Suppressor macrophage (primary cell): ENCODE data around the gene DDX11.
"Not testable (repeated sequence)": the region's sequence is repeated elsewhere in the genome, so short reads cannot be mapped to it uniquely, and the experiment has no call there.

Experiments used
- DNase-seq, 4 experiments: peaks; one replicate each; pipeline ENCODE4 v3.0.0-alpha.2; 2020 to 2022

Gene DDX11

GRCh38 chr12:31100503-31101208 lies 27.0 kb downstream of the DDX11 start:
- DNase-seq = not testable (repeated sequence)

DNA sequence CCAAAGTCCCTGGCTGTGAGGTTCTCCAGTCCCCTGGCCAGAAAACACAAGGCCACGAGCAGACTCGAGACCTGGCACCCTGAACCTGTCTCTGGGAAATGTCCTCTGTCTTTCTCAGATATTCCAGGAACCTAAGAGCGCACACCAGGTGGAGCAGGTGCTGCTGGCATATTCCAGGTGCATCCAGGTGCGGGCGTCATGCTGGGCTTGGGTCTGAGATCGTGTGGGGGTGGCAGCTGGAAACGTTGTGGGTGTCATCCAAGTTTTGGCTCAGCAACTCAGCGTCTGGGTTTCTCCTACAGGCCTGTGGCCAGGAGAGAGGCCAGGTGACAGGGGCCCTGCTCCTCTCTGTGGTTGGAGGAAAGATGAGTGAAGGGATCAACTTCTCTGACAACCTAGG lies 28.5 kb downstream of the DDX11 start:
- DNase-seq = not testable (repeated sequence)

GRCh38 chr12:31102596-31102995 lies 28.9 kb downstream of the DDX11 start:
- not testable (repeated sequence) for DNase-seq

DNA sequence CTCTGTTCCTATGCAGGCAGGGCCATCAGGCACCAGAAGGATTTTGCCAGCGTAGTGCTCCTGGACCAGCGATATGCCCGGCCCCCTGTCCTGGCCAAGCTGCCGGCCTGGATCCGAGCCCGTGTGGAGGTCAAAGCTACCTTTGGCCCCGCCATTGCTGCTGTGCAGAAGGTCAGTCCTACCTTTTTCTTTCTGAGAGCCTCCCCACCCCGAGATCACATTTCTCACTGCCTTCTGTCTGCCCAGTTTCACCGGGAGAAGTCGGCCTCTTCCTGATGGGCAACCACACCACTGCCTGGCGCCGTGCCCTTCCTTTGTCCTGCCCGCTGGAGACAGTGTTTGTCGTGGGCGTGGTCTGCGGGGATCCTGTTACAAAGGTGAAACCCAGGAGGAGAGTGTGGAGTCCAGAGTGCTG lies 29.9 kb downstream of the DDX11 start:
- DNase-seq = not testable (repeated sequence)

- not testable (repeated sequence) for DNase-seq
These were observed 30.6 kb downstream of the DDX11 start for GRCh38 chr12:31104220-31104619.

DNA sequence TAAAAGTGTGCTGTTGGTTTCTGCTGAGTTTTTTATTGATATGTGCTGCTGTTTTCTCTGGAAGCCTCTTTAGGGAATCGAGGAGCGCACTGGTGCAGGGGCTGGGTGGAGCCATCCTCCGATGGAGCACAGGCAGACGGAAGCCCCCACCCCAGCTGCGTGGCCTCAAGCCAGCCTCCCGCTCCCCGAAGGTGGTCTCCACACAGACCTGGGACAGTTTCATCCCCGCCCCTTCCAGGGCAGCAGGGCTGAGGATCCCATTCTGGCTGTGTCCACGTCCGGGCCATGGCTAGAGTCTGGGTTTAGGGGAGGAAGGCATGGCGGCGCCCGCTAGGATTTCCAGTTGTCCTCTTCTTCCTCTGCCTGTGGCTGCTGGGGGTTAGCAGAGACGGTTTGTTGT lies 31.1 kb downstream of the DDX11 start:
- not testable (repeated sequence) for DNase-seq

DNA sequence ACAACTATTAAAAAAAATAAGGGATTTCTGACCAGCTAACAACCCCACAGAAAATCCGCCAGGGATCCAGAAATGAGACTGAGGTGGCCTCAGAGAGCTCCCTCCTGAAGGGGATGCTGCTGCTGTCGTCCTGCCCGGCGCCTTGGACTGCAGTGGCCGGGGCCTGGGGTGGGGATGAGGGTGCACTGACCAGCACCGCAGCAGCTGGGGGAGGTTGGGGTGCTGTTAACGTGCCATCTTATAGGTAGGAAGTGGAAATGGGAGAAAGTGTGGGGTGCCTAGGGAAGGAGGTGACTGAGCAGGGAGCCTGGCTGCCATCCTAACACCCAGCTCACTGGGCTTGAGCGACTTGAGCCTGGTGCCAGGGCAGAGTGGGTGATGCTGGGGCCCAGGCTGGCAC lies 32.0 kb downstream of the DDX11 start:
- no peak for DNase-seq

DNA sequence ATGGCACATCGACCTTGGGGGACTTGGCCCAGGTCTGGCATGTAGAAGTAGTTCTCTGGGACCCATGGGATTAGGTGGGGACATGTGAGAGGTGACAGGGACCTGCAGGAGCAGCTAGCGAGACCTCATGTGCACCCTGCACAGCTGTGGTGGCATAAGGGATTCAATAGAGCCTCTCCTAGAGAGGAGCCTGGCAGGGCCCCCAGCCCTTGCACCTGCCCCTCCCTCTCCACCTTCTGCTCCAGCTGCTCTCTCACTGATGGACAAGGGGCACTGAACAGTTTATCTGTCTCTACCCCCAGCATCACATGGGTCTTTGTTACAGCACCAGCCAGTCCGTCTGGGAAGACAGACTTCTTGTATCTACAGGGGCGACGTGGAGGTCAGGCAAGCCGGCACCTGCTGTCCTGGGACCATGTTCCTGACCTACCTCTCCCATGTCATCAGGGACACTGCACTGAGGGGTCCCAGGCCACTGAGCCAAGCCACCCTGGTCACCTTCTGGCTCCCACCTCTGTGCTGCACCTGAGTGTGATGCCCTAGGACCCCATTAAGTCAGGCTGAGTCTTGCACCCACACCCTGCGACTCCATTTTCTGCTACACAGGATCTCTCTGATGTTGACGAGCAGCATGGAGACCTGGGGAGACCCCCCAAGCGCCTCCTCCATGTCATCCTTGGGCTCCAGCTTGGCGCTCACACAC lies 32.6 kb downstream of the DDX11 start:
- no peak for DNase-seq

DNA sequence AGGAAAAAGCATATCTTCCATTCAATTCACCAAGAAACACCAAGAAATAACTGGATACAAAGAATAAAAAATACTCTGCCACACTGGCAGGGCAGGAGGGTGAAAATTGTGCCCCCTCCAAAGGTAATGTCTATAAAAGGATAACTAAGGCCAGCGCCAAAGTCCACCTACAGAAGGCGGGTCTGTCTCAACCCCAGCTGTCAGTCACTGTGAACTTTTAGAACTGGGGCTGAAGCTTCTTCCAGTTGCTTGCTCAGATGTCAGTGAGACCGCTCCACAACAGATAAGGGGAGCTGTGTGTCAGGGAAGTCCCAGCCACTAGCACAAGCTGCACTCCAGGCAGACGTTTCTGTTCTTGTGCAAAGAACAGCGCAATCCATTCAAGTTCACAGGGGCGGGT lies 36.1 kb downstream of the DDX11 start:
- DNase-seq = not testable (repeated sequence)

DNA sequence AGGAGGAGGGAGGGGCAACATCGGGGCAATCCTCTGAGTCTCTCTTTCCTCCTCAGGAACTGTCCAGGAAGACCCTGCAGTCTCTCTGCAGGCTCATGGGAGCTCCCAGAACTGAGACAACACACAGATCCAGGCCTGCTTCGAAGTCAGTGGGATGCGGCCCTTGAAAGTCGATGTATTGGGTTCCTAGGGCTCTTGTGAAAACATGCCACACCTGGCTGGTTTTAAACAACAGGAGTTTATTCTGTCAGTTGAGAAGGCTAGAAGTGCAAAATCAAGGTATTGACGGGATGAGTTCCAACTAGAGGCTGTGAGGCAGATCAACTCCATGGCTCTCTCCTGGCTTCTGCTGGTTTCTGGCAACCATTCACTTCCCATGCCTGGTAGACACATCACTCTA lies 36.6 kb downstream of the DDX11 start:
- DNase-seq = not testable (repeated sequence)

GRCh38 chr12:31115092-31115601 lies 41.5 kb downstream of the DDX11 start:
- DNase-seq = not testable (repeated sequence)

- DNase-seq = not testable (repeated sequence)
These were observed 43.2 kb downstream of the DDX11 start for GRCh38 chr12:31116846-31117202.

- DNase-seq = peak; percentile 28 to 75 (median 38)
These were observed 43.7 kb downstream of the DDX11 start for GRCh38 chr12:31117203-31118011.

DNA sequence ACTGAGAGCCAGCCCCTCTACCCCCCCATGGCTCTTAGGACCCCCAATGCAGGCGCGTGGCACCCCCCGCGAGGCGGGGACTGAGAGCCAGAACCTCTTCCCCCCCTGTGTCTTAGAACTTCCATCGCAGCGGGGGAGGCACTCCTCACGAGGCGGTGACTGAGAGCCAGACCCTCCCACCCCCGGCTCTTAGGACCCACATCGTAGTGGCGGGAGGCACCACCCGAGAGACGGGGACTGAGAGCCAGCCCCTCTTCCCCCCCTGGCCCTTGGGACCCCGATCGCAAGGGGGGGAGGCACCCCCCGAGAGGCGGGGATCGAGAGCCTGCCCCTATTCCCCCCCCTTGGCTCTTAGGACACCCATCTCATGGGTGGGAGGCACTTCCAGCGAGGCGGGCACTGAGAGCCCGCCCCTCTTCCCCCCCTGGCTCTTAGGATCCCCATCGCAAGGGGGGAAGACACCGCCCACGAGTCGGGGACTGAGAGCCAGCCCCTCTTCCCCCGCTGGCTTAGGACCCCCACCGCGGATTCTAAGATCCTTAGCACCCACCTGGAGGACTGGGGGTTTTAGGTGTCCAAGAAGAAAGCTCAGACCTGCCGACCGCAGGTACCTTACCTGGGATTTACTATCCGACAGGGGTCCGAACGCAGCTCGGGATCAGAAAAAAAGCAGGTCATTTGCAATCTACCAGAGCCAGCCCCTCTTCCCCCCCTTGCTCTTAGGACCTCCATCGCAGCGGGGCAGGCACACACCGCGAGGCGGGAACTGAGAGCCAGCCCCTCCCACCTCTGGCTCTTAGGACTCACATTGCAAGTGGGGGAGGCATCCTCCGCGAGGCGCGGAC lies 44.9 kb downstream of the DDX11 start:
- peak; percentile 7 to 31 (median 13) for DNase-seq

DNA sequence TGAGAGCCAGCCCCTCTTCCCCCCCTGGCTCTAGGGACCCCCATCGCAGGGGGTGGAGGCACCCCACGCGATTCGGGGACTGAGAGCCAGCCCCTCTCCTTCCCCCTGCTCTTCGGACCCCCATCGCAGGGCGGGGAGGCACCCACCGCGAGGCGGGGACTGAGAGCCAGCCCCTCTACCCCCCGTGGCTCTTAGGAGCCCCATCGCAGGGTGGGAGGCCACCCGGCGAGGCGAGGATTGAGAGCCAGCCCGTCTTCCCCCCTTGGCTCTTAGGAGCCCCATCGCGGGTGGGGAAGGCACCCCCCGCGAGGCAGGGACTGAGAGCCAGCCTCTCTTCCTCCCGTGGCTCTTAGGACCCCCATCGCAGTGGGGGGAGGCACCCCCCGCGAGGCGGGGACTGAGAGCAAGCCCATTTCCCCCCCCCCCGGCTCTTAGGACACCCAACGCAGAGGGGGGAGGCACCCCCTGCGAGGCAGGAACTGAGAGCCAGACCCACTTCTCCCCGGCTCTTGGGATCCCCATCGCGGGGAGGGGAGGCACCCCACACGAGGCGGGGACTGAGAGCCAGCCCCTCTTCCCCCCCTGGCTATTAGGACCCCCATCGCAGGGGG lies 45.6 kb downstream of the DDX11 start:
- no peak for DNase-seq

- no peak for DNase-seq
These were observed 46.1 kb downstream of the DDX11 start for GRCh38 chr12:31119803-31120211.

DNA sequence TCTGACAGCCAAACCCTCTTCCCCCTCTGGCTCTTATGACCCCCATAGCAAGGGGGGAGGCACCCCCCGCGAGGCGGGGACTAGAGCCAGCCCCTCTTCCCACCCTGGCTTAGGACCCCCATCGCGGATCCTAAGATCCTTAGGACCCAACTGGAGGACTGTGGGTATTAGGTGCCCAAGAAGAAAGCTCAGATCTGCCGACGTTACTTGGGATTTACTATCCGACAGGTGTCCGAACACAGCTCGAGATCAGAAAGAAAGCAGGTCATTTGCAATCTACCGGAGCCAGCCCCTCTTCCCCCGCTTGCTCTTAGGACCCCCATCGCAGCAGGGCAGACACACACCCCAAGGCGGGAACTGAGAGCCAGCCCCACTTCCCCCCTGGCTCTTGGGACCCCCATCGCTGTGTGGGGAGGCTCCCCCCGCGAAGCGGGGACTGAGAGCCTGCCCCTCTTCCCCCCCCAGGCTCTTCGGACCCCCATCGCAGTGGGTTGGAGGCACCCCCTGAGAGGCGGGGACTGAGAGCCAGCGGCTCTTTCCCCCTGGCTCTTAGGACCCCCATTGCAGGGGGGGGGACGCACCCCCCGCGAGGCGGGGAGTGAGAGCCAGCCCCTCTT lies 46.8 kb downstream of the DDX11 start:
- no peak for DNase-seq

- DNase-seq = not testable (repeated sequence)
These were observed 47.5 kb downstream of the DDX11 start for GRCh38 chr12:31121022-31121728.

DNA sequence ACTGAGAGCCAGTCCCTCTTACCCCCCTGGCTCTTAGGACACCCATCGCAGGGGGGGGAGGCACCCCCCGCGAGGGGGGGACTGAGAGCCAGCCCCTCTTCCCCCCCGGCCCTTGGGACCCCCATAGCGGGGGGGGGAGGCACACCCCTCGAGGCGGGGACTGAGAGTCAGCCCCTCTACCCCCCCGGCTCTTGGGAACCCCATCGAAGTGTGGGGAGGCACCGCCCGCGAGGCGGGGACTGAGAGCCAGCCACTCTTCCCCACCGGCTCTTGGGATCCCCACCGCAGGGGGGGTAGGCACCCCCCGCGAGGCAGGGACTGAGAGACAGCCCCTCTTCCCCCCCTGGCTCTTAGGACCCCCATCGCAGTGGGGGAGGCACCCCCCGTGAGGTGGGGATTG lies 48.8 kb downstream of the DDX11 start:
- DNase-seq = no peak

DNA sequence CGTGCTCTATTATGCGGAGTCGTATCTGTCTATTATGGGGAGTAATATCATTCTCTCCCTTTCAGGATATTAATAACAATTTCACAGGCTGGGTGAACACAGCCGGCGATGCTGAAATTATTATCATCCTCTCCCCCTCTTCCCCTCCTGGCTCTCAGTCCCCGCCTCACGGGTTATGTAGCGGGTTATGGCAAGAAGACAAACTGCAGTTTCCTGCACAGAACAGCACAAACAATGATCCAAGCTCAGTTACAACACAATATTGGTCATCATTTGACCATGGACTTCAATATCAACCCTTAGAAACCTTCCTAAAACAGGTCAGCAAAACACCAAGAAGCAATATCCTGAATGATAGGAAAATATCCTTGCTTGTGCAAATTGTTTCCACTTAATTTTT lies 50.5 kb downstream of the DDX11 start:
- DNase-seq = not testable (repeated sequence)

DNA sequence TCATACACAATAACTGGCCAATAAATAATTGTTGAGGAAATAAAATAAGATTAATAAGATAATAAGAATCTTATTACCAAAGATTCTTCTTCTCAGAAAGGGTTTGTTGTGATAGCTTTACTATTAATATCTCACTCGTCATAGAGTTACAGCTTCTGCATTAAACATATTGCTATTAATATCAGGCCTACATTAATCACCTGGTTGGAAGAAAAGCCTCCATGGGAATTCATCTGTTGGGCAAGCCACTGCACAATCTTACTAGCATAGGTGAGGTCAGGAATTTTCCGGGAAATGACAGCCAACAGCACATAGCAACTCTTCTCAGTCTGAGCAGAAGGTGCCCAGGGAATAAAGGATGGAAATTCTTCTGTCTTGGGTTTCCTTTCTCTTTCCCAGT lies 51.5 kb downstream of the DDX11 start:
- not testable (repeated sequence) for DNase-seq
